H1 (cell line): ENCODE measurements around the gene VNN1. TPM values are rescaled to one million over a fixed set of nuclear protein-coding genes. Genes with fewer than 3 reads are reported as not detected.

Experiments used
- CTCF ChIA-PET: fragments of 300-600 bp; sonication (Branson Sonifier 250); formaldehyde crosslinking; loops from one replicate; lab custom pipeline; 2021; ENCODE audit not compliant: partially characterized antibody; lab: Charles Lee
- POLR2A ChIA-PET: fragments of 300-600 bp; sonication (Branson Sonifier 250); formaldehyde crosslinking; loops from one replicate; lab custom pipeline; 2021; ENCODE audit warnings: inconsistent platforms; ENCODE audit not compliant: partially characterized antibody; lab: Charles Lee
- DNase-seq, 2 experiments: peaks; one replicate each; pipeline versions ENCODE4 v3.0.0 to v3.0.0-alpha.2; 2010 to 2022; ENCODE audit warnings: low spot score in 2 of 2, low read depth in 1 of 2, mixed read lengths in 1 of 2
- FAIRE-seq: peaks from 2 replicates; lab custom pipeline; 2011; peaks lifted over from hg19 to GRCh38; lab: Jason Lieb, UNC
- H2AFZ ChIP-seq: 2 replicates; pipeline ENCODE4 v1.8.1; 2012; ENCODE audit warnings: low read length, inconsistent platforms
- H2AK5ac ChIP-seq: 2 replicates; pipeline ENCODE4 v1.6.1; 2013; ENCODE audit warnings: low read depth, low read length
- H2BK120ac ChIP-seq: replicated peaks from 2 replicates; pipeline ENCODE3; 2013; ENCODE audit warnings: low read depth, low read length, inconsistent platforms
- H2BK12ac ChIP-seq: 2 replicates; pipeline ENCODE4 v1.6.1; 2013; ENCODE audit warnings: low read depth, low read length
- H2BK15ac ChIP-seq: 2 replicates; pipeline ENCODE4 v1.6.1; 2013; ENCODE audit warnings: low read length
- H2BK20ac ChIP-seq: 2 replicates; pipeline ENCODE4 v1.6.1; 2013; ENCODE audit warnings: low read length
- H2BK5ac ChIP-seq: 2 replicates; pipeline ENCODE4 v1.6.1; 2013; ENCODE audit warnings: low read depth, low read length
- H3K14ac ChIP-seq: 2 replicates; pipeline ENCODE4 v1.6.1; 2013; ENCODE audit warnings: inconsistent platforms; ENCODE audit not compliant: insufficient read length
- H3K18ac ChIP-seq: 2 replicates; pipeline ENCODE4 v1.6.1; 2013; ENCODE audit warnings: low read length; ENCODE audit errors: extremely low read depth
- H3K23ac ChIP-seq: 2 replicates; pipeline ENCODE4 v1.6.1; 2013; ENCODE audit warnings: inconsistent platforms; ENCODE audit not compliant: insufficient read length
- H3K23me2 ChIP-seq: 2 replicates; pipeline ENCODE4 v1.6.1; 2013; ENCODE audit warnings: low read depth, low read length
- H3K27ac ChIP-seq: 2 replicates; pipeline ENCODE4 v1.6.1; 2011; ENCODE audit warnings: low read depth, low read length, inconsistent platforms
- H3K27me3 ChIP-seq, 4 experiments: replicated peaks in 1 of 4; 1 replicate in 1 of 4; 2 replicates in 3 of 4; pipeline versions ENCODE4 v1.6.1 to v1.8.1; 2011 to 2013; ENCODE audit warnings: low read length in 3 of 4, mild to moderate bottlenecking in 3 of 4, inconsistent platforms in 2 of 4, mixed read lengths in 2 of 4, moderate library complexity in 1 of 4; ENCODE audit not compliant: control insufficient read depth in 3 of 4, insufficient read depth in 3 of 4; ENCODE audit errors: extremely low read depth in 1 of 4
- H3K36me3 ChIP-seq, 4 experiments: 2 replicates each; pipeline versions ENCODE4 v1.6.1 to v1.8.1; 2011 to 2013; ENCODE audit warnings: mild to moderate bottlenecking in 4 of 4, low read length in 3 of 4, moderate library complexity in 2 of 4, control low read depth in 1 of 4, inconsistent platforms in 1 of 4; ENCODE audit not compliant: insufficient read depth in 4 of 4, control insufficient read depth in 2 of 4
- H3K4ac ChIP-seq: replicated peaks from 2 replicates; pipeline ENCODE3; 2013; ENCODE audit warnings: low read length, low read depth, mixed read lengths, inconsistent platforms; ENCODE audit not compliant: insufficient read length
- H3K4me1 ChIP-seq, 4 experiments: replicated peaks in 1 of 4; 1 replicate in 1 of 4; 2 replicates in 3 of 4; pipeline versions ENCODE4 v1.6.1 to v1.8.1; 2011 to 2013; ENCODE audit warnings: low read length in 3 of 4, inconsistent platforms in 2 of 4, mixed read lengths in 1 of 4; ENCODE audit not compliant: insufficient read depth in 4 of 4, control insufficient read depth in 3 of 4
- H3K4me2 ChIP-seq, 2 experiments: 2 replicates each; pipeline versions ENCODE4 v1.6.1 to v1.8.1; 2011 to 2013; ENCODE audit warnings: low read depth in 2 of 2, low read length in 2 of 2, control low read depth in 1 of 2, inconsistent platforms in 1 of 2, mild to moderate bottlenecking in 1 of 2; ENCODE audit not compliant: insufficient read depth in 1 of 2
- H3K4me3 ChIP-seq, 4 experiments: fragments of 200-600, 300-600 bp in 1 of 4; sonication (generic), shearing (Covaris generic), sonication (Bioruptor Twin) in 1 of 4; 2 replicates each; pipeline versions ENCODE4 v1.5.1 to v1.8.1; 2011 to 2016; ENCODE audit warnings: low read length in 4 of 4, low read depth in 3 of 4, control low read depth in 2 of 4, inconsistent platforms in 2 of 4, mild to moderate bottlenecking in 2 of 4, mixed read lengths in 1 of 4, moderate library complexity in 1 of 4; ENCODE audit not compliant: insufficient read depth in 2 of 4; ENCODE audit errors: extremely low read depth in 1 of 4
- H3K56ac ChIP-seq: replicated peaks from 2 replicates; pipeline ENCODE3; 2013; ENCODE audit warnings: low read depth, mild to moderate bottlenecking, mixed read lengths, low read length, inconsistent platforms; ENCODE audit not compliant: insufficient read length
- H3K79me1 ChIP-seq: 2 replicates; pipeline ENCODE4 v1.6.1; 2013; ENCODE audit warnings: low read depth, low read length, control low read depth
- H3K79me2 ChIP-seq, 2 experiments: 2 replicates each; pipeline versions ENCODE4 v1.6.1 to v1.8.1; 2012 to 2013; ENCODE audit warnings: low read length in 2 of 2, mild to moderate bottlenecking in 2 of 2, inconsistent platforms in 1 of 2; ENCODE audit not compliant: insufficient read depth in 2 of 2, control insufficient read depth in 1 of 2
- H3K9ac ChIP-seq, 4 experiments: replicated peaks in 1 of 4; 1 replicate in 1 of 4; 2 replicates in 3 of 4; pipeline versions ENCODE4 v1.6.1 to v1.8.1; 2011 to 2013; ENCODE audit warnings: low read depth in 3 of 4, low read length in 3 of 4, control low read depth in 2 of 4, mild to moderate bottlenecking in 2 of 4, moderate library complexity in 2 of 4, inconsistent platforms in 1 of 4; ENCODE audit errors: extremely low read depth in 1 of 4
- H3K9me3 ChIP-seq, 2 experiments: 2 replicates each; pipeline versions ENCODE4 v1.6.1 to v1.8.1; 2012 to 2013; ENCODE audit warnings: mild to moderate bottlenecking in 2 of 2, moderate library complexity in 2 of 2, control low read depth in 1 of 2, inconsistent platforms in 1 of 2, low read depth in 1 of 2, low read length in 1 of 2, mixed read lengths in 1 of 2; ENCODE audit not compliant: insufficient read depth in 2 of 2
- H4K20me1 ChIP-seq, 2 experiments: replicated peaks in 1 of 2; 2 replicates each; pipeline versions ENCODE3 to v1.8.1; 2011 to 2013; ENCODE audit warnings: inconsistent platforms in 2 of 2, low read length in 2 of 2, mild to moderate bottlenecking in 1 of 2; ENCODE audit not compliant: insufficient read depth in 2 of 2, control insufficient read depth in 1 of 2
- H4K5ac ChIP-seq: 2 replicates; pipeline ENCODE4 v1.6.1; 2013; ENCODE audit warnings: low read length, low read depth, mixed read lengths, inconsistent platforms; ENCODE audit not compliant: insufficient read length
- H4K8ac ChIP-seq: 2 replicates; pipeline ENCODE4 v1.8.0; 2013; ENCODE audit warnings: mild to moderate bottlenecking, moderate library complexity, low read length, inconsistent platforms; ENCODE audit not compliant: insufficient read depth; ENCODE audit errors: extremely low read depth
- H4K91ac ChIP-seq: replicated peaks from 2 replicates; pipeline ENCODE3; 2013; ENCODE audit warnings: low read length, mixed read lengths, inconsistent platforms; ENCODE audit not compliant: insufficient read length
- CBX8 ChIP-seq: fragments of 300-800, 300-1000 bp; sonication (generic); IDR thresholded peaks from 2 replicates; pipeline ENCODE4 v1.7.1; 2016; ENCODE audit warnings: low read depth, low read length, borderline replicate concordance
- RAD21 ChIP-seq, 2 experiments: IDR thresholded peaks in 1 of 2; conservative IDR thresholded peaks in 1 of 2; 2 replicates each; pipeline ENCODE4 v1.6.1; 2011; ENCODE audit warnings: low read depth in 2 of 2, low read length in 2 of 2, improper control_type of control experiment in 1 of 2, inconsistent platforms in 1 of 2, mild to moderate bottlenecking in 1 of 2, moderate library complexity in 1 of 2
- WGBS, 2 experiments: shearing (Covaris generic) in 1 of 2; methylation state at CpG; one replicate each; pipeline versions ENCODE4 v1.1.6 to v1.1.7; 2013 to 2015; ENCODE audit warnings: low lambda C conversion rate in 2 of 2, mixed read lengths in 2 of 2, inconsistent platforms in 1 of 2, low coverage in 1 of 2, missing lambda C conversion rate in 1 of 2; ENCODE audit not compliant: insufficient replicate concordance in 2 of 2, insufficient coverage in 1 of 2, insufficient read length in 1 of 2; ENCODE audit errors: extremely low coverage in 1 of 2, missing lambda C conversion rate in 1 of 2; 5-methylcytosine and 5-hydroxymethylcytosine counted together
- polyA plus RNA-seq, 7 experiments: library from polyadenylated mRNA; depleted of rRNA in 3 of 7; stranded (reverse) in 5 of 7; unstranded in 2 of 7; fragments of >200 nt in 5 of 7; fragments of 200-250 nt in 2 of 7; gene quantifications; 1 replicate in 5 of 7; 2 replicates in 1 of 7; 4 replicates in 1 of 7; pipeline versions ENCODE4 v1.2.1 to v1.2.3, GENCODE V29; 2011 to 2013; ENCODE audit warnings: missing spikeins in 2 of 7, mixed read lengths in 2 of 7
- total RNA-seq: library from RNA; stranded (reverse); fragmentation: NEBNext Ultra II Directional; extraction: Animal tissue kit (Norgen Biotek cat#: 25700); gene quantifications from 2 replicates; pipeline ENCODE4 v1.2.1, GENCODE V29; 2021
- TF ChIP-seq, protein P1 (sequence below), 3 experiments: IDR thresholded peaks; 1 replicate in 2 of 3; 2 replicates in 1 of 3; pipeline versions ENCODE4 v1.5.1 to v1.6.1; 2011; ENCODE audit warnings: low read length in 3 of 3, mild to moderate bottlenecking in 3 of 3, inconsistent platforms in 2 of 3, low read depth in 1 of 3, moderate library complexity in 1 of 3; ENCODE audit not compliant: insufficient read depth in 1 of 3; ENCODE audit errors: control extremely low read depth in 1 of 3
- TF ChIP-seq, protein P2 (sequence below): IDR thresholded peaks from 2 replicates; pipeline ENCODE4 v1.6.1; 2011; ENCODE audit warnings: low read length, improper control_type of control experiment

The VNN1 gene
- total and polyA plus RNA-seq, 2 of the 8 experiments (the other 6 are each of a cell fraction or from before 2014, with no cell fraction given): not detected

DNA sequence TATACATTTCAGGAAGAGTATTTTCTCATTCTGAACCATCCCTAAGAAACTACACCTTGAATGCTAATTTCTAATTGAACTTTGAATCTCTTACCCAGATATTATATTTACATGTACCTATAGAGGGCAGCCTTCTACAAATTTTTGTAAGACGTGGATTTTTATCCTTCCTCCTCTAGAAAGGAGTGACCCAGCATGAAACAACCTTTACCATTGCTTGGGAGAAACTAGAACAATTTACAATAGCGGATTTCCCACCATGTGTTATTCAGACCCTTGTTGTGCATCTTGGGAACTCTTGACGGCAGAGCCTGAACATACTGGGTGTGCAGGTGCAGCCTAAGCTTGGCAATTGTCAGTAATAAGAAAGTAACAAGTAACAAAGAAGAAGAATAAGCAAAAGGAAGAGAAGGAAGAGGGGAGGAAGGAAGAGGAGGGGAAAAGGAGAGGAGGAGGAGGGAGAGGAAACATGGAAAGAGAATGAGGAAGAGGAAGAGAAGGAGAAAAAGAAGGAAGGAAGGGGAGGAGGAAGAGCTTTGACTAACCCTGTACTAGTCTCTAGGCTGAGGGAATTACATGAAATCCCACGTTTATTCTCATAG, 44.1 kb downstream of the VNN1 start:
- ChIA-PET POLR2A (no interaction called here), CTCF (interaction anchor here (0.6 to 2.7 kb wide), 13 partner anchors 11 to 377 kb away, joined by 3 to 15 read pairs (median 3); partner anchors contain the start of gene TAAR1)
- H3K4me2 ChIP-seq: no peak overlapping the region
- H2BK12ac ChIP-seq: peak overlapping the region; percentile 69; the same call in 1 of the 2 replicates
- H4K8ac ChIP-seq: no peak overlapping the region
- H3K14ac ChIP-seq: no peak overlapping the region
- no peak overlapping the region for H4K91ac ChIP-seq
- H3K79me1 ChIP-seq: no peaks in the 10 kb centered on the region
- FAIRE-seq: no peak
- no peak overlapping the region for H2AFZ ChIP-seq
- H3K23ac ChIP-seq: no peak overlapping the region
- H3K4ac ChIP-seq: no peak overlapping the region
- H2BK5ac ChIP-seq: no peak overlapping the region
- TF ChIP-seq, protein P1, sequence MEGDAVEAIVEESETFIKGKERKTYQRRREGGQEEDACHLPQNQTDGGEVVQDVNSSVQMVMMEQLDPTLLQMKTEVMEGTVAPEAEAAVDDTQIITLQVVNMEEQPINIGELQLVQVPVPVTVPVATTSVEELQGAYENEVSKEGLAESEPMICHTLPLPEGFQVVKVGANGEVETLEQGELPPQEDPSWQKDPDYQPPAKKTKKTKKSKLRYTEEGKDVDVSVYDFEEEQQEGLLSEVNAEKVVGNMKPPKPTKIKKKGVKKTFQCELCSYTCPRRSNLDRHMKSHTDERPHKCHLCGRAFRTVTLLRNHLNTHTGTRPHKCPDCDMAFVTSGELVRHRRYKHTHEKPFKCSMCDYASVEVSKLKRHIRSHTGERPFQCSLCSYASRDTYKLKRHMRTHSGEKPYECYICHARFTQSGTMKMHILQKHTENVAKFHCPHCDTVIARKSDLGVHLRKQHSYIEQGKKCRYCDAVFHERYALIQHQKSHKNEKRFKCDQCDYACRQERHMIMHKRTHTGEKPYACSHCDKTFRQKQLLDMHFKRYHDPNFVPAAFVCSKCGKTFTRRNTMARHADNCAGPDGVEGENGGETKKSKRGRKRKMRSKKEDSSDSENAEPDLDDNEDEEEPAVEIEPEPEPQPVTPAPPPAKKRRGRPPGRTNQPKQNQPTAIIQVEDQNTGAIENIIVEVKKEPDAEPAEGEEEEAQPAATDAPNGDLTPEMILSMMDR (IDR thresholded peaks at IDR 0.05; ENCODE audit: control extremely low read depth in 1 of 3, insufficient read depth in 1 of 3, low read depth in 1 of 3, low read length in 3 of 3): peak in 2 of 3 experiments; percentile 8 to 25; a peak in 2 of 4 replicates
- TF ChIP-seq, protein P2, sequence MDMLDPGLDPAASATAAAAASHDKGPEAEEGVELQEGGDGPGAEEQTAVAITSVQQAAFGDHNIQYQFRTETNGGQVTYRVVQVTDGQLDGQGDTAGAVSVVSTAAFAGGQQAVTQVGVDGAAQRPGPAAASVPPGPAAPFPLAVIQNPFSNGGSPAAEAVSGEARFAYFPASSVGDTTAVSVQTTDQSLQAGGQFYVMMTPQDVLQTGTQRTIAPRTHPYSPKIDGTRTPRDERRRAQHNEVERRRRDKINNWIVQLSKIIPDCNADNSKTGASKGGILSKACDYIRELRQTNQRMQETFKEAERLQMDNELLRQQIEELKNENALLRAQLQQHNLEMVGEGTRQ: no peak
- peak; percentile 40 to 49 for TF ChIP-seq RAD21 (IDR thresholded peaks at IDR 0.05 in 1 of 2, conservative IDR thresholded peaks at IDR 0.05 in 1 of 2; ENCODE audit: low read depth in 2 of 2, low read length in 2 of 2)
- no peak for TF ChIP-seq CBX8
- no peak overlapping the region for H3K4me3 ChIP-seq
- H3K23me2 ChIP-seq: no peaks in the 10 kb centered on the region
- peaks cover 0 to 3% (median 0%) of the 10 kb centered on the region in 4 experiments; a peak in 1 of 8 replicates for H3K36me3 ChIP-seq
- no peak overlapping the region for H3K9ac ChIP-seq
- no peak overlapping the region for H3K18ac ChIP-seq
- no peak for DNase-seq
- H3K79me2 ChIP-seq: no peaks in the 10 kb centered on the region
- no peaks in the 10 kb centered on the region for H4K20me1 ChIP-seq
- no peak overlapping the region for H4K5ac ChIP-seq
- no peak overlapping the region for H2AK5ac ChIP-seq
- H3K56ac ChIP-seq: no peak overlapping the region
- H3K9me3 ChIP-seq: peaks cover 0 to 5% of the 10 kb centered on the region in 2 experiments; a peak in 1 of 4 replicates
- no peak overlapping the region for H2BK20ac ChIP-seq
- H2BK15ac ChIP-seq: 0 out of 2 replicates have a peak overlapping the region, but pooled peaks have one; percentile 84
- WGBS, 2 experiments: 50% methylated on average over 4 of the region's 4 CpGs; no CpG with 5 or more reads in 1 of the 2 experiments
- no peak overlapping the region for H3K27ac ChIP-seq
- H3K27me3 ChIP-seq: no peaks in the 10 kb centered on the region
- peaks cover 0 to 6% (median 0%) of the 10 kb centered on the region in 4 experiments; a peak in 2 of 7 replicates for H3K4me1 ChIP-seq
- no peak overlapping the region for H2BK120ac ChIP-seq
